H9 (cell line): Measurements from ENCODE around the gene PTPN7. TPM values are rescaled to one million over a fixed set of nuclear protein-coding genes. Genes with fewer than 3 reads are reported as not detected.
A peak's percentile ranks its signal among the peaks of the same experiment; 100 is the strongest.

Experiments used
- DNase-seq: peaks from one replicate; pipeline ENCODE4 v3.0.0-alpha.2; 2017
- H2AFZ ChIP-seq: one replicate; pipeline ENCODE4 v1.6.1; 2013; ENCODE audit warnings: mild to moderate bottlenecking, low read length, control low read depth, moderate library complexity
- H2AK5ac ChIP-seq: 2 replicates; pipeline ENCODE4 v1.6.1; 2013; ENCODE audit warnings: low read length, control low read depth, mixed read lengths; ENCODE audit not compliant: insufficient read length
- H2BK120ac ChIP-seq: one replicate; pipeline ENCODE4 v1.6.1; 2013; ENCODE audit warnings: low read depth, mild to moderate bottlenecking, low read length, control low read depth, inconsistent platforms; ENCODE audit not compliant: poor library complexity, severe bottlenecking
- H2BK12ac ChIP-seq: 2 replicates; pipeline ENCODE4 v1.6.1; 2013; ENCODE audit warnings: low read length, control low read depth, mixed read lengths, low read depth; ENCODE audit not compliant: insufficient read length
- H2BK15ac ChIP-seq: 2 replicates; pipeline ENCODE4 v1.6.1; 2013; ENCODE audit warnings: low read depth, low read length, control low read depth
- H2BK20ac ChIP-seq: one replicate; pipeline ENCODE4 v1.6.1; 2013; ENCODE audit warnings: low read depth, mild to moderate bottlenecking, low read length, control low read depth, inconsistent platforms; ENCODE audit not compliant: poor library complexity, severe bottlenecking
- H2BK5ac ChIP-seq: 2 replicates; pipeline ENCODE4 v1.6.1; 2013; ENCODE audit warnings: low read length, control low read depth, mixed read lengths; ENCODE audit not compliant: insufficient read length
- H3K14ac ChIP-seq: 2 replicates; pipeline ENCODE4 v1.6.1; 2013; ENCODE audit warnings: low read length, control low read depth; ENCODE audit not compliant: insufficient read depth
- H3K18ac ChIP-seq: 2 replicates; pipeline ENCODE4 v1.6.1; 2013; ENCODE audit warnings: low read depth, mild to moderate bottlenecking, mixed read lengths, low read length, control low read depth; ENCODE audit not compliant: insufficient read length
- H3K23ac ChIP-seq: 2 replicates; pipeline ENCODE4 v1.6.1; 2013; ENCODE audit warnings: low read length, control low read depth, mixed read lengths, low read depth; ENCODE audit not compliant: insufficient read length
- H3K23me2 ChIP-seq: 2 replicates; pipeline ENCODE4 v1.6.1; 2013; ENCODE audit warnings: low read depth, mild to moderate bottlenecking, mixed read lengths, low read length, control low read depth; ENCODE audit not compliant: insufficient read length, poor library complexity, severe bottlenecking
- H3K27ac ChIP-seq: 2 replicates; pipeline ENCODE4 v1.5.1; 2013; ENCODE audit warnings: low read length, control low read depth, mixed read lengths, low read depth; ENCODE audit not compliant: insufficient read length
- H3K27me3 ChIP-seq: 2 replicates; pipeline ENCODE4 v1.6.1; 2013; ENCODE audit warnings: low read length, control low read depth, inconsistent platforms; ENCODE audit not compliant: insufficient read depth
- H3K4ac ChIP-seq: 2 replicates; pipeline ENCODE4 v1.6.1; 2013; ENCODE audit warnings: low read depth, mild to moderate bottlenecking, control low read depth, inconsistent platforms, low read length, moderate library complexity
- H3K4me1 ChIP-seq: 2 replicates; pipeline ENCODE4 v1.6.1; 2013; ENCODE audit warnings: low read length, control low read depth, inconsistent platforms; ENCODE audit not compliant: insufficient read depth
- H3K4me2 ChIP-seq: 2 replicates; pipeline ENCODE4 v1.6.1; 2013; ENCODE audit warnings: low read length, control low read depth, mixed read lengths; ENCODE audit not compliant: insufficient read length, insufficient read depth
- H3K56ac ChIP-seq: 2 replicates; pipeline ENCODE4 v1.6.1; 2013; ENCODE audit warnings: low read depth, mild to moderate bottlenecking, mixed read lengths, low read length, control low read depth; ENCODE audit not compliant: insufficient read length
- H3K79me1 ChIP-seq: 2 replicates; pipeline ENCODE4 v1.6.1; 2013; ENCODE audit warnings: low read depth, mild to moderate bottlenecking, moderate library complexity, low read length, control low read depth, inconsistent platforms; ENCODE audit not compliant: insufficient read depth, poor library complexity, severe bottlenecking
- H3K79me2 ChIP-seq: 2 replicates; pipeline ENCODE4 v1.6.1; 2013; ENCODE audit warnings: low read length, control low read depth, inconsistent platforms; ENCODE audit not compliant: insufficient read depth
- H3K9ac ChIP-seq: 2 replicates; pipeline ENCODE4 v1.6.1; 2013; ENCODE audit warnings: low read length, control low read depth, mixed read lengths; ENCODE audit not compliant: insufficient read length; ENCODE audit errors: extremely low read depth
- H3K9me3 ChIP-seq: one replicate; pipeline ENCODE4 v1.6.1; 2013; ENCODE audit warnings: low read depth, low read length, inconsistent platforms; ENCODE audit not compliant: control insufficient read depth
- H3T11ph ChIP-seq: one replicate; pipeline ENCODE4 v1.6.1; 2013; ENCODE audit warnings: mild to moderate bottlenecking, low read length, control low read depth, inconsistent platforms
- H4K20me1 ChIP-seq: one replicate; pipeline ENCODE4 v1.6.1; 2013; ENCODE audit not compliant: control insufficient read depth, insufficient read length, insufficient read depth
- H4K5ac ChIP-seq: 2 replicates; pipeline ENCODE4 v1.6.1; 2013; ENCODE audit warnings: low read depth, mild to moderate bottlenecking, mixed read lengths, low read length, control low read depth; ENCODE audit not compliant: insufficient read length
- H4K8ac ChIP-seq: replicated peaks from 2 replicates; pipeline ENCODE4 v1.6.1; 2013; ENCODE audit warnings: low read length, control low read depth, mixed read lengths, low read depth; ENCODE audit not compliant: insufficient read length
- H4K91ac ChIP-seq: 2 replicates; pipeline ENCODE4 v1.6.1; 2013; ENCODE audit warnings: low read depth, mild to moderate bottlenecking, moderate library complexity, mixed read lengths, low read length, control low read depth; ENCODE audit not compliant: insufficient read length
- H3K27ac Mint-ChIP-seq, 3 experiments: 2 replicates in 2 of 3; 3 replicates in 1 of 3; pipeline ENCODE4 v1.8.0; 2020 to 2021; ENCODE audit warnings: mixed read lengths in 3 of 3, mild to moderate bottlenecking in 1 of 3, moderate library complexity in 1 of 3
- H3K27me3 Mint-ChIP-seq: 2 replicates; pipeline ENCODE4 v1.8.0; 2021; ENCODE audit warnings: low read depth, mild to moderate bottlenecking, moderate library complexity, mixed read lengths
- H3K36me3 Mint-ChIP-seq, 3 experiments: 2 replicates in 2 of 3; 3 replicates in 1 of 3; pipeline ENCODE4 v1.8.0; 2020 to 2021; ENCODE audit warnings: low read depth in 3 of 3, mixed read lengths in 3 of 3; ENCODE audit not compliant: insufficient read depth in 1 of 3
- H3K4me1 Mint-ChIP-seq, 2 experiments: 2 replicates each; pipeline ENCODE4 v1.8.0; 2020; ENCODE audit warnings: mixed read lengths in 2 of 2
- H3K4me3 Mint-ChIP-seq, 2 experiments: 2 replicates in 1 of 2; 3 replicates in 1 of 2; pipeline ENCODE4 v1.8.0; 2020 to 2021; ENCODE audit warnings: mild to moderate bottlenecking in 2 of 2, mixed read lengths in 2 of 2, moderate library complexity in 1 of 2
- H3K9me3 Mint-ChIP-seq, 2 experiments: 2 replicates in 1 of 2; 3 replicates in 1 of 2; pipeline ENCODE4 v1.8.0; 2020; ENCODE audit warnings: mild to moderate bottlenecking in 2 of 2, mixed read lengths in 2 of 2, moderate library complexity in 1 of 2
- CTCF ChIP-seq: fragments of 200-600 bp; sonication (generic); conservative IDR thresholded peaks from 3 replicates; pipeline ENCODE4 v1.8.0; 2021; ENCODE audit warnings: antibody characterized with exemption, mild to moderate bottlenecking
- WGBS: extraction: QIAGEN DNeasy Blood & Tissue Kit; methylation state at CpG from one replicate; pipeline ENCODE4 v1.1.7; 2013; ENCODE audit warnings: missing lambda C conversion rate, low lambda C conversion rate, mixed read lengths; ENCODE audit not compliant: insufficient read length; ENCODE audit errors: extremely low coverage; 5-methylcytosine and 5-hydroxymethylcytosine counted together
- total RNA-seq: library from RNA; stranded (reverse); gene quantifications from 2 replicates; pipeline ENCODE4 v1.2.1, GENCODE V29; 2021

Gene PTPN7
- total RNA-seq, 1 experiment from 2014 or later: 0.72 TPM

- Mint-ChIP-seq H3K4me3 (no peak overlapping the region), H3K27ac (no peak overlapping the region), H3K36me3 (no peaks in the 10 kb centered on the region), H3K9me3 (no peaks in the 10 kb centered on the region; a peak in 1 of 5 replicates), H3K4me1 (peaks cover 10 to 12% of the 10 kb centered on the region in 2 experiments), H3K27me3 (peaks cover 8% of the 10 kb centered on the region)
- Histone ChIP-seq H2BK120ac (no peak overlapping the region), H3K79me1 (no peaks in the 10 kb centered on the region), H3K56ac (no peak overlapping the region), H3K79me2 (no peaks in the 10 kb centered on the region), H2AK5ac (no peak overlapping the region), H4K20me1 (no peaks in the 10 kb centered on the region), H2BK15ac (no peak overlapping the region), H3K4me1 (peaks cover 3% of the 10 kb centered on the region; the same call in 1 of the 2 replicates), H3K18ac (no peak overlapping the region), H3K14ac (peak overlapping the region; percentile 5; the same call in 1 of the 2 replicates), H3T11ph (no peak overlapping the region), H2BK5ac (no peak overlapping the region), H2BK20ac (no peak overlapping the region), H3K4ac (no peak overlapping the region), H3K27ac (no peak overlapping the region), H4K91ac (no peak overlapping the region), H2BK12ac (no peak overlapping the region), H4K8ac (no peak overlapping the region), H3K23ac (no peak overlapping the region), H2AFZ (no peak overlapping the region), H3K23me2 (no peaks in the 10 kb centered on the region), H3K9me3 (no peaks in the 10 kb centered on the region), H3K4me2 (no peak overlapping the region), H4K5ac (no peak overlapping the region), H3K27me3 (no peaks in the 10 kb centered on the region), H3K9ac (no peak overlapping the region)
- no peak for TF ChIP-seq CTCF
- no CpG with 5 or more reads among the region's 19 CpGs for WGBS
- no peak for DNase-seq
These were observed 19.7 kb upstream of the PTPN7 start for GRCh38 chr1:202179828-202180750.
